ENCODE results near the gene MEGF11. TPM values are rescaled to one million over a fixed set of nuclear protein-coding genes. Genes with fewer than 3 reads are reported as not detected.

The MEGF11 gene
- total RNA-seq, 1 experiment from 2014 or later = not detected

- no peak for DNase-seq
- Histone ChIP-seq H2AFZ (no peak overlapping the region), H3K27me3 (ENCODE audit: insufficient read depth, low read depth) (peaks cover 19% of the 10 kb centered on the region), H3K4me3 (no peak overlapping the region), H3K4me2 (no peak overlapping the region), H3K9me3 (ENCODE audit: insufficient read depth, low read depth) (no peaks in the 10 kb centered on the region), H4K20me1 (ENCODE audit: insufficient read depth) (no peaks in the 10 kb centered on the region), H3K79me2 (ENCODE audit: low read depth) (no peaks in the 10 kb centered on the region), H3F3A (ENCODE audit: insufficient read depth, low read depth) (no peaks in the 10 kb centered on the region), H3K27ac (no peak overlapping the region), H3K9me2 (ENCODE audit: insufficient read depth) (no peaks in the 10 kb centered on the region), H3K36me3 (ENCODE audit: low read depth) (no peaks in the 10 kb centered on the region), H3K4me1 (replicated peaks; ENCODE audit: insufficient read depth) (no peaks in the 10 kb centered on the region)
- intact Hi-C loops (cut with micrococcal nuclease; ENCODE audit: unreplicated experiment) = no loop called here
- no peak for TF ChIP-seq EZH2 (IDR thresholded peaks at IDR 0.05; ENCODE audit: low read depth)
- TF ChIP-seq CTCF (conservative IDR thresholded peaks at IDR 0.05) = no peak
- no TSS peak for BruUV-seq (replicated peaks)
- ChIA-PET CTCF (no interaction called here), POLR2A (ENCODE audit: unreplicated experiment) (no interaction called here)
Measured at GRCh38 chr15:66216806-66217205, 36.7 kb downstream of the MEGF11 start.

GRCh38 chr15:66215811-66216210 lies 37.7 kb downstream of the MEGF11 start:
- Histone ChIP-seq H3K4me1 (replicated peaks; ENCODE audit: insufficient read depth) (no peaks in the 10 kb centered on the region), H3K79me2 (ENCODE audit: low read depth) (no peaks in the 10 kb centered on the region), H3K36me3 (ENCODE audit: low read depth) (no peaks in the 10 kb centered on the region), H3K27me3 (ENCODE audit: insufficient read depth, low read depth) (peaks cover 19% of the 10 kb centered on the region), H2AFZ (no peak overlapping the region), H3F3A (ENCODE audit: insufficient read depth, low read depth) (no peaks in the 10 kb centered on the region), H4K20me1 (ENCODE audit: insufficient read depth) (no peaks in the 10 kb centered on the region), H3K9me2 (ENCODE audit: insufficient read depth) (no peaks in the 10 kb centered on the region), H3K4me2 (no peak overlapping the region), H3K4me3 (no peak overlapping the region), H3K9me3 (ENCODE audit: insufficient read depth, low read depth) (no peaks in the 10 kb centered on the region), H3K27ac (no peak overlapping the region)
- TF ChIP-seq EZH2 (IDR thresholded peaks at IDR 0.05; ENCODE audit: low read depth) (no peak), CTCF (conservative IDR thresholded peaks at IDR 0.05) (no peak)
- intact Hi-C loops (cut with micrococcal nuclease; ENCODE audit: unreplicated experiment) = no loop called here
- POLR2A ChIA-PET (ENCODE audit: unreplicated experiment) = no interaction called here
- CTCF ChIA-PET = no interaction called here
- no peak for DNase-seq
- no TSS peak for BruUV-seq (replicated peaks)

GRCh38 chr15:66214246-66214645 lies 39.3 kb downstream of the MEGF11 start:
- Histone ChIP-seq H3F3A (ENCODE audit: insufficient read depth, low read depth) (no peaks in the 10 kb centered on the region), H3K36me3 (ENCODE audit: low read depth) (no peaks in the 10 kb centered on the region), H3K9me2 (ENCODE audit: insufficient read depth) (no peaks in the 10 kb centered on the region), H2AFZ (no peak overlapping the region), H4K20me1 (ENCODE audit: insufficient read depth) (no peaks in the 10 kb centered on the region), H3K27me3 (ENCODE audit: insufficient read depth, low read depth) (peaks cover 19% of the 10 kb centered on the region), H3K4me2 (no peak overlapping the region), H3K4me3 (no peak overlapping the region), H3K79me2 (ENCODE audit: low read depth) (no peaks in the 10 kb centered on the region), H3K27ac (no peak overlapping the region), H3K4me1 (replicated peaks; ENCODE audit: insufficient read depth) (no peaks in the 10 kb centered on the region), H3K9me3 (ENCODE audit: insufficient read depth, low read depth) (no peaks in the 10 kb centered on the region)
- POLR2A ChIA-PET (ENCODE audit: unreplicated experiment) = no interaction called here
- BruUV-seq (replicated peaks) = no TSS peak
- no peak for DNase-seq
- TF ChIP-seq EZH2 (IDR thresholded peaks at IDR 0.05; ENCODE audit: low read depth) = no peak
- no peak for TF ChIP-seq CTCF (conservative IDR thresholded peaks at IDR 0.05)
- CTCF ChIA-PET = interaction anchor here (0.6 kb wide), 1 partner anchor 305 kb away, joined by 18 read pairs; no protein-coding TSS in a partner anchor
- intact Hi-C loops (cut with micrococcal nuclease; ENCODE audit: unreplicated experiment) = no loop called here
